Activated naive CD4-positive, alpha-beta T cell treated with anti-CD3 and anti-CD28 coated beads, Interleukin-2, amount 10 ng/mL, durations not matched to agents 7 days and 5 days (primary cell): ENCODE results near the gene OLFM1.

ENCODE experiments used
- CTCF ChIA-PET: fragments of 350-600 bp; sonication (Branson Sonifier 250); formaldehyde crosslinking; loops from one replicate; lab custom pipeline; 2021; ENCODE audit warnings: antibody characterized with exemption; lab: Charles Lee
- DNase-seq: peaks from one replicate; pipeline ENCODE4 v3.0.0-alpha.2; 2020
- H3K27ac Mint-ChIP-seq: one replicate; pipeline ENCODE4 v1.8.0; 2021; ENCODE audit warnings: mild to moderate bottlenecking, moderate library complexity, mixed read lengths
- H3K27me3 Mint-ChIP-seq: one replicate; pipeline ENCODE4 v1.8.0; 2021; ENCODE audit warnings: mild to moderate bottlenecking, mixed read lengths
- H3K36me3 Mint-ChIP-seq: one replicate; pipeline ENCODE4 v1.8.0; 2021; ENCODE audit warnings: mixed read lengths
- H3K4me1 Mint-ChIP-seq: one replicate; pipeline ENCODE4 v1.8.0; 2021; ENCODE audit warnings: mixed read lengths
- H3K4me3 Mint-ChIP-seq: one replicate; pipeline ENCODE4 v1.8.0; 2021; ENCODE audit warnings: mild to moderate bottlenecking, moderate library complexity, mixed read lengths
- H3K9me3 Mint-ChIP-seq: one replicate; pipeline ENCODE4 v1.8.0; 2021; ENCODE audit warnings: mixed read lengths

Gene OLFM1

GRCh38 chr9:135169709-135170226 is 82.3 kb downstream of the OLFM1 start:
- Mint-ChIP-seq H3K4me1 (no peaks in the 10 kb centered on the region), H3K36me3 (no peaks in the 10 kb centered on the region), H3K27me3 (no peaks in the 10 kb centered on the region), H3K9me3 (peaks cover 3% of the 10 kb centered on the region), H3K4me3 (no peak overlapping the region), H3K27ac (no peak overlapping the region)
- CTCF ChIA-PET, result no interaction called here
- DNase-seq, result no peak

- H3K36me3 Mint-ChIP-seq, result no peaks in the 10 kb centered on the region
- DNase-seq, result no peak
- H3K9me3 Mint-ChIP-seq, result peaks cover 3% of the 10 kb centered on the region
- no peak overlapping the region for H3K4me3 Mint-ChIP-seq
- no peaks in the 10 kb centered on the region for H3K27me3 Mint-ChIP-seq
- H3K27ac Mint-ChIP-seq, result no peak overlapping the region
- CTCF ChIA-PET, result no interaction called here
- H3K4me1 Mint-ChIP-seq, result no peaks in the 10 kb centered on the region
Measured at GRCh38 chr9:135170535-135170934, 83.1 kb downstream of the OLFM1 start.
